ENCODE measurements around the gene TMEM59L.

The TMEM59L gene

GRCh38 chr19:18658366-18658855 is 45.7 kb downstream of the TMEM59L start:
- Histone ChIP-seq H3K27ac (ENCODE audit: extremely low read depth, low read depth, low read length) (no peak overlapping the region), H3K4me1 (ENCODE audit: control insufficient read depth, insufficient read depth, low read length) (no peaks in the 10 kb centered on the region), H3K9me3 (ENCODE audit: control insufficient read depth, insufficient read depth, low read depth, low read length) (no peaks in the 10 kb centered on the region), H3K4me3 (ENCODE audit: low read depth, low read length) (no peak overlapping the region), H3K36me3 (ENCODE audit: control insufficient read depth in 2 of 2, insufficient read depth in 1 of 2, low read length in 2 of 2) (no peaks in the 10 kb centered on the region)
- POLR2A ChIA-PET = no interaction called here
- CTCF ChIA-PET = no interaction called here
- TF ChIP-seq ZNF792 (tag by site-specific recombination; IDR thresholded peaks at IDR 0.05) (no peak), ZNF571 (tag by site-specific recombination; IDR thresholded peaks at IDR 0.05) (no peak), ZNF398 (tag by site-specific recombination; IDR thresholded peaks at IDR 0.05) (peak; percentile 31; the same call in 1 of the 2 replicates), ZNF366 (tag by site-specific recombination; conservative IDR thresholded peaks at IDR 0.05) (peak; percentile 78), ZNF776 (tag by site-specific recombination; IDR thresholded peaks at IDR 0.05; ENCODE audit: borderline replicate concordance) (peak; percentile 61; the same call in 1 of the 2 replicates), PRDM1 (tag by site-specific recombination; IDR thresholded peaks at IDR 0.05) (peak; percentile 93), ZNF473 (tag by site-specific recombination; IDR thresholded peaks at IDR 0.05) (0 out of 2 replicates have a peak, but pooled peaks have one; percentile 24), SALL2 (tag by site-specific recombination; IDR thresholded peaks at IDR 0.05; ENCODE audit: borderline replicate concordance) (0 out of 2 replicates have a peak, but pooled peaks have one; percentile 19), GLIS1 (tag by site-specific recombination; IDR thresholded peaks at IDR 0.05) (peak; percentile 89), ZNF23 (tag by site-specific recombination; IDR thresholded peaks at IDR 0.05; ENCODE audit: borderline replicate concordance) (no peak), ZBTB26 (tag by site-specific recombination; optimal IDR thresholded peaks at IDR 0.05) (peak; percentile 10)

- ChIA-PET CTCF (no interaction called here), POLR2A (no interaction called here)
- no peaks in the 10 kb centered on the region; a peak in 1 of 3 replicates for H3K36me3 ChIP-seq (ENCODE audit: control insufficient read depth in 2 of 2, insufficient read depth in 1 of 2, low read length in 2 of 2)
- H3K27ac ChIP-seq (ENCODE audit: extremely low read depth, low read depth, low read length) = no peak overlapping the region
- no peaks in the 10 kb centered on the region for H3K9me3 ChIP-seq (ENCODE audit: control insufficient read depth, insufficient read depth, low read depth, low read length)
- TF ChIP-seq ZNF473 (tag by site-specific recombination; IDR thresholded peaks at IDR 0.05) (no peak), ZNF544 (tag by site-specific recombination; IDR thresholded peaks at IDR 0.05) (no peak), ZIC2 (tag by site-specific recombination; IDR thresholded peaks at IDR 0.05) (peak; percentile 89), PRDM1 (tag by site-specific recombination; IDR thresholded peaks at IDR 0.05) (no peak), ZNF664 (tag by site-specific recombination; IDR thresholded peaks at IDR 0.05) (no peak), ZNF324 (tag by site-specific recombination; IDR thresholded peaks at IDR 0.05) (no peak), ZNF600 (tag by site-specific recombination; IDR thresholded peaks at IDR 0.05) (peak; percentile 82), FEZF1 (tag by site-specific recombination; IDR thresholded peaks at IDR 0.05) (no peak), ZNF549 (tag by site-specific recombination; IDR thresholded peaks at IDR 0.05) (no peak)
- H3K4me1 ChIP-seq (ENCODE audit: control insufficient read depth, insufficient read depth, low read length) = no peaks in the 10 kb centered on the region
- no peak overlapping the region for H3K4me3 ChIP-seq (ENCODE audit: low read depth, low read length)
Observed at GRCh38 chr19:18659281-18660050, 46.8 kb downstream of the TMEM59L start.
